ENCODE measurements around the gene SELPLG.
"Not testable (repeated sequence)": the region's sequence is repeated elsewhere in the genome, so short reads cannot be mapped to it uniquely, and the experiment has no call there.

Gene SELPLG

DNA sequence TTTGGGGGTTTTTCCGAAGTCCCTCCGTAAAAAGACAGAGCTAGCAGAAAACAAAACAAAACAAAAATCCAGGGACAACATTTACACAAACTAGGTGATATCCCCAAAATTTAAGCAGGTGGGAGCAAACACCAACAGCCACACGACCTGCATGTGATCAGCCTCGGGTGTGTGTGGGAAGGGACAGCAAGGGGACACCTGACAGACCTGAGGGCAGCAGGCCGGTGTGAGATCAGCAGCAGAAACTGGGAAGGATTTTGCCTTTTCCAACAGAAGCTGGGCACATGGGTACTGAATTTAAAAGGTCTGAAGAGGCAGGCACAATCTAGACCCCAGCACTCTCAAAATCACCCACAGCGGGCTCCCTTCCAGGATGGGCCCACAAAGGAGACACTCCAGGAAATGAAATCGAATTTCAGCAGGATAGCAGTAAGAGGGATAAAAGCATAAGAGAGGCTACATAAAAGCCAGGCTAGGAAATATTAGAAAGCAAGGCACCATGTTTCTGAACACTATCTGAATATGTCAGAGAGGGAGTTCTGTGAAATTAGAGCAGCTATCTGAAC lies 36.5 kb upstream of the SELPLG start:
- no peak overlapping the region for H3K27ac ChIP-seq
- no peak overlapping the region for H3K4me2 ChIP-seq
- no peaks in the 10 kb centered on the region for H3K27me3 ChIP-seq
- H3K4me3 ChIP-seq: no peak overlapping the region
- no peak overlapping the region for H3K9ac ChIP-seq
- H4K20me1 ChIP-seq: peaks cover 55% of the 10 kb centered on the region
- H3K9me3 ChIP-seq: no peaks in the 10 kb centered on the region
- H3K36me3 ChIP-seq: peaks cover 27% of the 10 kb centered on the region; the same call in 1 of the 2 replicates
- H3K4me1 ChIP-seq: peaks cover 18% of the 10 kb centered on the region
- no peak for TF ChIP-seq Cebpa-rat (IDR thresholded peaks at IDR 0.05)

DNA sequence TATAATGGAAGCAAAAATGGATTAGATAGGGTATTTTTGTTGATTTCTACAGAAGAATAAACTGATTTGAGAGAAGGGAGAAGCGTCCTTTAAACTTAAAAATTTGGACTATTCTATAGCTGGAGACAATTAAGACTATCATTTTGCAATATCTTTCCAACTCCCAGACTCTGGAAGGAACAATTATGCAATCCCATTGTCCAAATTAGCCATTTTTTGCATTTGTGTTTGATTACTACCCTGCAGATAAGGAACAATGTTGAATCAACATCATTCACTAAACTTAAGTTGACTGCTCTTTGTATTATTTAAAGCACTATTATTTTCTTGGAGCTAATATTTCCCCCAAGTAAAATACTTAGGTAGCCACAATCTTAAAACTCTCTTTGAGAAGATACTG lies 34.8 kb upstream of the SELPLG start:
- Histone ChIP-seq H3K27ac (no peak overlapping the region), H3K4me1 (peaks cover 32% of the 10 kb centered on the region), H3K4me3 (no peak overlapping the region), H3K36me3 (peaks cover 16% of the 10 kb centered on the region; the same call in 1 of the 2 replicates), H3K27me3 (no peaks in the 10 kb centered on the region), H4K20me1 (peaks cover 63% of the 10 kb centered on the region), H3K9ac (no peak overlapping the region), H3K9me3 (no peaks in the 10 kb centered on the region), H3K4me2 (no peak overlapping the region)
- no peak for TF ChIP-seq Cebpa-rat (IDR thresholded peaks at IDR 0.05)

DNA sequence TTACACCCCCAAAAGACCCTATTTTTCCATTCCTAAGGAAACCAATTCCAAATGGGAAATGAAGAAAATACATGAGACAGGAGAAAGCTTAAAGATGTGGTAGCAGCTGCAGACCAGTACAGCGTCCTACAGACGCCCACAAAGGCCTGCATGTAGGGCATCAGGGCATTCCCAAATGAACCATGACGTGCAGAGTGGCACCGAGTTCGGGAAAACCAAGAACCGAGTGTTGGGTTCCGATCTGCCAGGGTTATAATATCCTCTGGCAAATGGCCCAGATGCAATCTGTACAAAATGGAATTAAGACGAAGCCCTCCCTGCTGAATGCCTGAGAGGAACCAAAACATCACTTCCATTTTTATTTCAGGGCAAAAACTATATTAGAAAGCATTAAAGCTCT lies 34.4 kb upstream of the SELPLG start:
- Histone ChIP-seq H3K9me3 (no peaks in the 10 kb centered on the region), H3K4me3 (no peak overlapping the region), H3K9ac (no peak overlapping the region), H4K20me1 (peaks cover 67% of the 10 kb centered on the region), H3K27me3 (no peaks in the 10 kb centered on the region), H3K27ac (no peak overlapping the region), H3K4me1 (peaks cover 32% of the 10 kb centered on the region), H3K36me3 (peaks cover 12% of the 10 kb centered on the region; the same call in 1 of the 2 replicates), H3K4me2 (no peak overlapping the region)
- TF ChIP-seq Cebpa-rat (IDR thresholded peaks at IDR 0.05): no peak

DNA sequence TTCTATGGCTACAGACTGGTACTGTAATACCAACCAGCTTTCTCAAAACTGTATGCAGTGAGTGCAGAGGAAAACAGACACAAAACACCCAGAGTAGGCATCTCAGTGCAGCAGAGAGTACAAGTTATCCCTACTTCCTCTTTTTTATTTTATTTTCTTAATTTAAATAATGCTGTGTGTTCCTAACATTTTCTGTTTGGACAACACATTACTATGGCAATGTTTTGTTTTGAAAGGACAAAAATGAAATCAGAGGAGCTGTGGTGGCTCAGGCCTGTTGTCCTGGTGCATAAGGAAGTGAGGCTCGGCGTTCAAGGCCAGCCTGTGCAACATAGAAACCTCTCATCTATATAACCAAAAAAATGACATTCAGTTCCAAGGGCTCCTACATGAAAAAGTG lies 33.7 kb upstream of the SELPLG start:
- Histone ChIP-seq H3K27me3 (no peaks in the 10 kb centered on the region), H3K9ac (no peak overlapping the region), H3K4me1 (peaks cover 32% of the 10 kb centered on the region), H3K4me3 (no peak overlapping the region), H3K36me3 (peaks cover 6% of the 10 kb centered on the region; the same call in 1 of the 2 replicates), H4K20me1 (peaks cover 70% of the 10 kb centered on the region), H3K4me2 (0 out of 2 replicates have a peak overlapping the region, but pooled peaks have one; percentile 3), H3K9me3 (no peaks in the 10 kb centered on the region), H3K27ac (no peak overlapping the region)
- no peak for TF ChIP-seq Cebpa-rat (IDR thresholded peaks at IDR 0.05)

DNA sequence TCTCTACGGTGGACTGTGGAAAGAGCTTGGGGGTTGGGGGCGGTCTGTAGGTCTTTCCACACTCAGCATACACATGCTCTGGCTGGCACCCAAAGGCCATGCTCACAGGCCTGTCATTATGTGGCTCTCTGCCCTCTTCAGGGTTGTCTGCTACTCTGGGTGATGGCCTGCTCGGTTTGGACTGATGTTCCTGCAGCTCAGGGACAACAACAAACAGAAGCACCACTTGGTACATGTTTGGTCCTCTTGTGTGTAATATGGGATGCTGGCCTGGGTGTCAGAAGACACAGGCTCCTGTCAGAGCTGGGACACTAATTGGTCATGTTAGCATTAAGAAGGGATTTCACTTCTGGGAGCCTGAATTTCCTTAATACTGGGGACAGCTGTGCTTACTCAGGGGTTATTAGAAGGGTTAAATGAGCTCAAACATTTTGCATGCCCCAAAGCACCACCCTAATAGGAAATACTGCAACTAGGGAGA lies 32.7 kb upstream of the SELPLG start:
- H3K9ac ChIP-seq: peak overlapping the region; percentile 25; the same call in 1 of the 2 replicates
- H3K4me1 ChIP-seq: peaks cover 32% of the 10 kb centered on the region
- H3K27ac ChIP-seq: no peak overlapping the region
- H3K36me3 ChIP-seq: peaks cover 8% of the 10 kb centered on the region
- H3K9me3 ChIP-seq: no peaks in the 10 kb centered on the region
- H3K4me3 ChIP-seq: no peak overlapping the region
- H3K27me3 ChIP-seq: no peaks in the 10 kb centered on the region
- H4K20me1 ChIP-seq: peaks cover 63% of the 10 kb centered on the region
- TF ChIP-seq Cebpa-rat (IDR thresholded peaks at IDR 0.05): no peak
- peak overlapping the region; percentile 1; the same call in 1 of the 2 replicates for H3K4me2 ChIP-seq

- H3K27ac ChIP-seq: 0 out of 2 replicates have a peak overlapping the region, but pooled peaks have one; percentile 11
- peaks cover 10% of the 10 kb centered on the region for H3K36me3 ChIP-seq
- no peak overlapping the region for H3K4me3 ChIP-seq
- no peak for TF ChIP-seq Cebpa-rat (IDR thresholded peaks at IDR 0.05)
- H3K9ac ChIP-seq: no peak overlapping the region
- H4K20me1 ChIP-seq: peaks cover 63% of the 10 kb centered on the region
- no peaks in the 10 kb centered on the region for H3K27me3 ChIP-seq
- H3K4me1 ChIP-seq: peaks cover 32% of the 10 kb centered on the region
- no peaks in the 10 kb centered on the region for H3K9me3 ChIP-seq
- H3K4me2 ChIP-seq: peak overlapping the region; percentile 7; the same call in 1 of the 2 replicates
These were observed 32.0 kb upstream of the SELPLG start for GRCh38 chr12:108665608-108666202.

DNA sequence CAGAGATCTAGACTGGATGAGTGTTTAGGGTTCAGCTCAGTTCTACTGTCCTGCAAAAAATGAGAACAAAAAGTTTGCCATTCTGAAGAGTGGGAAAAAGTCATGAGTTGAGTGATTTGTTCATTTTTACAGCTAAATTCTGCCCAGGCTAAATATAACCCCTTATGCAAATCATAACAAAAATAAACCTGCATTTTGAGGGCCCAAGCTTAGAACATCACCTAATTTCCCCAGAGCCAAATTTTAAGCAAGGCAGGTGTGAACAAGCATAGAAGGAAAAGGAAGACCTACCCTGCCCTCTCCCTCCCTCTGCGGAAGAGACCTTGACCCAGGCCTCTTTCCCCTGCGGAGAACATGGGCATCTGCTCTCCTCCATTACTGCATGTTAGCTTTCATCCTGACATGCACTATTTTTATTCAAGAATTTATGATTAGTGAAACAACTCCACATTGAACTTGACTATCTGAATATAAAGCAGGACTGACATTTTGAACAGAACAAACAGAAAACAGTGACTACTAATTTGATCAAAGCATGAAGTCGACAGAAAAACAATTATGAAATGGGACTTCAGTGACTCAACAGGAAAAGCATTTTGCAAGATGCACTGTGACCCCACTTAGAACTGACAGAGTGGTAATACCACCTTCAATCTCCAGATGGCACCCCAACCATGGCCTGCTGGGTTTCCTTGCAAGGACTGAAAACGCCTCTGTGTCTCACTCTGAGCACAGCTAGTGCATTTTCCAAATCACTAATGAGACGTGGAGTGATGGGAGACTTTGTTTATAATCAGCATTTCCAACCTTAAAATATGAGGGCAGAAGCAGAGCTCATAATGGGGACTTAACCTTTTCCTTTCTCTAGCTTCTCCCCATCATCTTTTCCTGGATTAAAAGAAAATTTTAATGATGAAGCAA lies 30.9 kb upstream of the SELPLG start:
- Histone ChIP-seq H3K4me1 (peaks cover 32% of the 10 kb centered on the region), H3K4me3 (no peak overlapping the region), H3K27me3 (no peaks in the 10 kb centered on the region), H3K9me3 (no peaks in the 10 kb centered on the region), H3K27ac (peak overlapping the region; percentile 23; the same call in 1 of the 2 replicates), H3K9ac (peak overlapping the region; percentile 43; the same call in 1 of the 2 replicates), H3K36me3 (peaks cover 16% of the 10 kb centered on the region), H4K20me1 (peaks cover 55% of the 10 kb centered on the region), H3K4me2 (peak overlapping the region; percentile 64)
- TF ChIP-seq Cebpa-rat (IDR thresholded peaks at IDR 0.05): no peak

DNA sequence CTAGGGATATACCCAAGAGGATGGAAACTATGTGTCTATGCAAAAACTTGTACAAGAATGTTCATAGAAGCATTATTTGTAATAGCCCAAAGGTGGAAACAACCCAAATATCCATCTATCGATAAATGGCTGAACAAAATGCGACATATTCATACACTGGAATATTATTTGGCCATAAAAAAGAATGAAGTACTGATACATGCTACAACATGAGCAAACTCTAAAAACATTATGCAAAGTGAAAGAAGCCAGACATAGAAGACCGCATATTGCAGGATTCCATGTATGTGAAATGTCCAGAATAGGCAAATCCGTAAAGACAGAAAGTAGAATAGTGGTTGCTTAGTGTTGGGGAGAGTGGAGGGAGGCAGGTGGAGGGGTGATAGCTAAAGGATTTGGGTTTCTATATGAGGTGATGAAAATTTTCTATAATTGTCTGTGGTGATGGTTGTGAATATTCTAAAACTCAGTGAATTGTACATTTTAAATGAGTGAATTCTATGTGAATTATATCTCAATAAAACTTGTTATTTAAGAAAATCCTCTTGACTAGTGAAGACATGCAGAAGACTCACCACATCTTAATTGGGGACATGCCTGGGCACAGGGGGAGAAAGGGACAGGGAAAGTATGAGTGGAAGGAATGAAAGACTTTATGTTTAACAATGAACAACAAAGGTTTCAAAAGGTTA lies 29.8 kb upstream of the SELPLG start:
- Histone ChIP-seq H3K27me3 (no peaks in the 10 kb centered on the region), H3K9ac (no peak overlapping the region), H3K4me3 (no peak overlapping the region), H3K4me2 (no peak overlapping the region), H4K20me1 (peaks cover 47% of the 10 kb centered on the region), H3K4me1 (peaks cover 32% of the 10 kb centered on the region), H3K36me3 (peaks cover 22% of the 10 kb centered on the region), H3K27ac (no peak overlapping the region), H3K9me3 (no peaks in the 10 kb centered on the region)
- no peak for TF ChIP-seq Cebpa-rat (IDR thresholded peaks at IDR 0.05)

GRCh38 chr12:108658115-108658514 lies 24.4 kb upstream of the SELPLG start:
- not testable (repeated sequence) for H3K27me3 ChIP-seq, H3K9ac ChIP-seq, H3K4me1 ChIP-seq, H3K9me3 ChIP-seq, H4K20me1 ChIP-seq, H3K27ac ChIP-seq, H3K4me3 ChIP-seq, H3K4me2 ChIP-seq
- peaks cover 63% of the 10 kb centered on the region for H3K36me3 ChIP-seq
